B cell (primary cell): ENCODE data around the gene THNSL1. TPM values are rescaled to one million over a fixed set of nuclear protein-coding genes. Genes with fewer than 3 reads are reported as not detected.

ENCODE experiments used
- ATAC-seq: fragments of 200-7000 bp; cut with Tn5 transposase; one replicate; pipeline ENCODE4 v1.10.0; 2021; ENCODE audit warnings: low read depth, mild to moderate bottlenecking, moderate number of reproducible peaks, moderate library complexity
- CTCF ChIA-PET: fragments of 350-600 bp; sonication (Branson Sonifier 250); formaldehyde crosslinking; loops from one replicate; lab custom pipeline; 2021; ENCODE audit warnings: antibody characterized with exemption, inconsistent platforms; lab: Charles Lee
- POLR2A ChIA-PET: fragments of 350-600 bp; sonication (Branson Sonifier 250); formaldehyde crosslinking; loops from one replicate; lab custom pipeline; 2021; ENCODE audit warnings: antibody characterized with exemption; lab: Charles Lee
- DNase-seq: peaks from one replicate; pipeline ENCODE4 v3.0.0; 2013
- H2AFZ ChIP-seq: 2 replicates; pipeline ENCODE4 v1.6.1; 2012; ENCODE audit warnings: mild to moderate bottlenecking, low read depth, low read length; ENCODE audit not compliant: insufficient read depth, poor library complexity, severe bottlenecking
- H3K27ac ChIP-seq, 2 donors: 1 replicate in 1 of 2; 2 replicates in 1 of 2; pipeline ENCODE4 v1.5.1; 2012 to 2013; ENCODE audit warnings: low read length in 2 of 2, mild to moderate bottlenecking in 2 of 2, moderate library complexity in 1 of 2
- H3K27me3 ChIP-seq, 4 experiments: fragments of 200-600 bp in 1 of 4; sonication (generic) in 1 of 4; replicated peaks in 1 of 4; 1 replicate in 2 of 4; 2 replicates in 2 of 4; pipeline versions ENCODE4 v1.6.1 to v1.7.0; 2013 to 2016; ENCODE audit warnings: low read length in 3 of 4, mild to moderate bottlenecking in 2 of 4, mixed read lengths in 1 of 4, moderate library complexity in 1 of 4; ENCODE audit not compliant: insufficient read depth in 4 of 4, control insufficient read depth in 3 of 4; ENCODE audit errors: control extremely low read depth in 1 of 4
- H3K36me3 ChIP-seq, 2 experiments: replicated peaks in 1 of 2; 1 replicate in 1 of 2; 2 replicates in 1 of 2; pipeline versions ENCODE4 v1.6.1 to v1.7.1; 2013; ENCODE audit warnings: low read length in 1 of 2; ENCODE audit not compliant: insufficient read depth in 2 of 2, control insufficient read depth in 1 of 2; ENCODE audit errors: control extremely low read depth in 1 of 2, extremely low read depth in 1 of 2
- H3K4me1 ChIP-seq, 2 donors: fragments of 200-600 bp in 1 of 2; sonication (generic) in 1 of 2; 1 replicate in 1 of 2; 2 replicates in 1 of 2; pipeline versions ENCODE4 v1.5.1 to v1.6.1; 2013 to 2017; ENCODE audit warnings: low read length in 2 of 2; ENCODE audit not compliant: control insufficient read depth in 2 of 2, insufficient read depth in 2 of 2
- H3K4me2 ChIP-seq: replicated peaks from 2 replicates; pipeline ENCODE3; 2012; ENCODE audit warnings: mild to moderate bottlenecking, low read depth, low read length; ENCODE audit not compliant: poor library complexity, severe bottlenecking
- H3K4me3 ChIP-seq, 5 experiments: fragments of 200-600 bp in 1 of 5; sonication (generic) in 1 of 5; 1 replicate in 3 of 5; 2 replicates in 2 of 5; pipeline versions ENCODE4 v1.5.1 to v1.7.0; 2011 to 2016; ENCODE audit warnings: low read length in 4 of 5, mild to moderate bottlenecking in 4 of 5, low read depth in 2 of 5, control low read depth in 1 of 5, moderate library complexity in 1 of 5; ENCODE audit not compliant: insufficient read depth in 1 of 5; ENCODE audit errors: control extremely low read depth in 1 of 5, extremely low read depth in 1 of 5
- H3K79me2 ChIP-seq: fragments of 200-600 bp; sonication (generic); one replicate; pipeline ENCODE4 v1.6.0; 2016; ENCODE audit warnings: low read length; ENCODE audit not compliant: control insufficient read depth, insufficient read depth
- H3K9ac ChIP-seq: fragments of 200-600 bp; sonication (generic); 2 replicates; pipeline ENCODE4 v1.6.1; 2017; ENCODE audit warnings: mild to moderate bottlenecking, low read length, moderate library complexity
- H3K9me3 ChIP-seq, 3 donors: one replicate each; pipeline versions ENCODE4 v1.6.1 to v1.7.1; 2013; ENCODE audit warnings: low read length in 2 of 3; ENCODE audit not compliant: control insufficient read depth in 2 of 3, insufficient read depth in 1 of 3; ENCODE audit errors: control extremely low read depth in 1 of 3
- H4K20me1 ChIP-seq: 2 replicates; pipeline ENCODE4 v1.6.0; 2012; ENCODE audit warnings: mild to moderate bottlenecking, low read length; ENCODE audit not compliant: insufficient read depth, control insufficient read depth, poor library complexity, severe bottlenecking
- H3K27ac Mint-ChIP-seq: one replicate; pipeline ENCODE4 v1.8.0; 2021; ENCODE audit warnings: mixed read lengths
- H3K27me3 Mint-ChIP-seq: one replicate; pipeline ENCODE4 v1.8.0; 2021; ENCODE audit warnings: mixed read lengths
- H3K4me1 Mint-ChIP-seq: one replicate; pipeline ENCODE4 v1.8.0; 2021; ENCODE audit warnings: mixed read lengths
- H3K4me3 Mint-ChIP-seq: one replicate; pipeline ENCODE4 v1.8.0; 2021; ENCODE audit warnings: mixed read lengths
- H3K9me3 Mint-ChIP-seq: one replicate; pipeline ENCODE4 v1.8.0; 2022; ENCODE audit warnings: mixed read lengths; ENCODE audit not compliant: insufficient read depth
- CTCF ChIP-seq: fragments of 200-600 bp; IDR thresholded peaks from one replicate; pipeline ENCODE4 v1.8.0; 2022; ENCODE audit warnings: antibody characterized with exemption, mild to moderate bottlenecking
- EZH2 ChIP-seq: IDR thresholded peaks from 2 replicates; pipeline ENCODE4 v1.6.1; 2012; ENCODE audit warnings: borderline replicate concordance, low read depth, mild to moderate bottlenecking, moderate library complexity, low read length; ENCODE audit not compliant: insufficient read depth, poor library complexity, severe bottlenecking
- WGBS: methylation state at CpG from one replicate; pipeline ENCODE4 v1.1.5; 2013; ENCODE audit warnings: missing lambda C conversion rate; ENCODE audit not compliant: insufficient coverage; 5-methylcytosine and 5-hydroxymethylcytosine counted together
- intact Hi-C: fragments of 100-400 bp; cut with micrococcal nuclease; formaldehyde crosslinking; loops from one replicate; pipeline ENCODE4 v1.10.0; 2022
- polyA plus RNA-seq: library from polyadenylated mRNA; depleted of rRNA; stranded (reverse); fragments of >200 nt; gene quantifications from 2 replicates; pipeline ENCODE4 v1.2.3, GENCODE V29; 2012
- total RNA-seq, 2 donors: library from RNA; stranded (reverse); fragments of 120-200 nt in 1 of 2; gene quantifications; 1 replicate in 1 of 2; 2 replicates in 1 of 2; pipeline versions ENCODE4 v1.2.3 to v1.2.4, GENCODE V29; 2013 to 2022

THNSL1 gene
- total and polyA plus RNA-seq, 2 donors (not counting 1 experiment from before 2014, with no cell fraction given) = 0.72 to 4.3 TPM

GRCh38 chr10:24973163-24973562 is 43.2 kb upstream of the THNSL1 start:
- no peak for TF ChIP-seq CTCF
- TF ChIP-seq EZH2 = no peak
- 86% methylated on average over 3 of the region's 5 CpGs for WGBS
- H3K9ac ChIP-seq = no peak overlapping the region
- ChIA-PET POLR2A (no interaction called here), CTCF (no interaction called here)
- no peaks in the 10 kb centered on the region for H4K20me1 ChIP-seq
- no peaks in the 10 kb centered on the region for H3K9me3 ChIP-seq
- H3K4me2 ChIP-seq = no peak overlapping the region
- H3K79me2 ChIP-seq = no peaks in the 10 kb centered on the region
- ATAC-seq = no peak
- peaks cover 9% of the 10 kb centered on the region for H3K27me3 Mint-ChIP-seq
- no peaks in the 10 kb centered on the region for H3K9me3 Mint-ChIP-seq
- no peak overlapping the region for H3K27ac Mint-ChIP-seq
- H3K4me3 ChIP-seq = no peak overlapping the region
- peaks cover 0 to 3% of the 10 kb centered on the region in 2 donors for H3K4me1 ChIP-seq
- DNase-seq = no peak
- H2AFZ ChIP-seq = no peak overlapping the region
- intact Hi-C loops = no loop called here
- H3K27ac ChIP-seq = no peak overlapping the region
- peaks cover 3% of the 10 kb centered on the region for H3K4me1 Mint-ChIP-seq
- no peak overlapping the region for H3K4me3 Mint-ChIP-seq
- H3K27me3 ChIP-seq = no peaks in the 10 kb centered on the region
- H3K36me3 ChIP-seq = no peaks in the 10 kb centered on the region

GRCh38 chr10:24974976-24975375 is 41.4 kb upstream of the THNSL1 start:
- no peaks in the 10 kb centered on the region for H3K9me3 ChIP-seq
- peaks cover 3% of the 10 kb centered on the region for H3K4me1 Mint-ChIP-seq
- no peak overlapping the region for H3K4me2 ChIP-seq
- H3K4me3 ChIP-seq = no peak overlapping the region
- H3K4me1 ChIP-seq = peaks cover 0 to 3% of the 10 kb centered on the region in 2 donors
- no peaks in the 10 kb centered on the region for H3K9me3 Mint-ChIP-seq
- no peak overlapping the region for H3K4me3 Mint-ChIP-seq
- H3K27ac Mint-ChIP-seq = no peak overlapping the region
- H3K79me2 ChIP-seq = no peaks in the 10 kb centered on the region
- POLR2A ChIA-PET = no interaction called here
- DNase-seq = no peak
- no peaks in the 10 kb centered on the region for H3K36me3 ChIP-seq
- WGBS = 90% methylated on average over 2 of the region's 2 CpGs
- no peak overlapping the region for H2AFZ ChIP-seq
- no peaks in the 10 kb centered on the region for H4K20me1 ChIP-seq
- H3K9ac ChIP-seq = no peak overlapping the region
- H3K27me3 Mint-ChIP-seq = peaks cover 9% of the 10 kb centered on the region
- no peak for ATAC-seq
- CTCF ChIA-PET = interaction anchor here (0.8 kb wide), 1 partner anchor 332 kb away, joined by 3 read pairs; no protein-coding TSS in a partner anchor
- H3K27me3 ChIP-seq = no peaks in the 10 kb centered on the region
- intact Hi-C loops = no loop called here
- no peak for TF ChIP-seq CTCF
- TF ChIP-seq EZH2 = no peak
- no peak overlapping the region for H3K27ac ChIP-seq
